Measurements from ENCODE around the gene UBE2O.

GRCh38 chr17:76497699-76497978 lies 44.7 kb upstream of the UBE2O start:
- no peak for TF ChIP-seq EZH2phosphoT487 (IDR thresholded peaks at IDR 0.05; ENCODE audit: insufficient read depth, low read depth)
- TF ChIP-seq EZH2 (IDR thresholded peaks at IDR 0.05; ENCODE audit: insufficient read depth, poor library complexity, severe bottlenecking): no peak
